PC-9 (cell line): Measurements from ENCODE around the gene MAPK1.

Experiments used
- CTCF ChIP-seq: fragments of 200-600 bp; sonication (generic); conservative IDR thresholded peaks from 2 replicates; pipeline ENCODE4 v1.6.1; 2017; ENCODE audit warnings: mixed run types, antibody characterized with exemption, mild to moderate bottlenecking, moderate library complexity
- EZH2 ChIP-seq: fragments of 200-600 bp; sonication (generic); IDR thresholded peaks from 2 replicates; pipeline ENCODE4 v1.8.0; 2017; ENCODE audit warnings: antibody characterized with exemption, low read depth

- no peak for TF ChIP-seq CTCF
- TF ChIP-seq EZH2 = no peak
Measured at GRCh38 chr22:21708960-21709359, 158.5 kb downstream of the MAPK1 start.
